Measurements from ENCODE around the gene EMC8.

The EMC8 gene

DNA sequence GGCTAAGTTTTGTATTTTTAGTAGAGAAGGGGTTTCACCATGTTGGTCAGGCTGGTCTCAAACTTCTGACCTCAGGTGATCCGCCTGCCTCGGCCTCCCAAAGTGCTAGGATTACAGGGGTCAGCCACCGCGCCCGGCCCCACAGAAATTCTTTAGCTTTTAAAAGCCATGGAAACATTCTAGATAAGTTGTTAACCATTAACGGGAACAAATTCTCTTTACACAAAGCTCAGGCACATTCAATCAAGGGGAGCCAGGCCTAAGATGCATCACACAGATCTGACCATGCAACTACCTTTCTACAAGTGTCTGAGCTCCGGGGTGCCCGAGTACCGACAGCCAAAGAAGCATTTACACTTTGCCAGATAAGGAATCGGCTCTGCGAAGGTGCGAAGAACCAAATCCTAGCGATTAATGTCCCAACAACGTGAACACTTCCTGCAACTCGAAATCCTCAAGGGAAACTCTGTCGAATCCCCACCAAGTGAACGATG is 1.0 kb downstream of the EMC8 start:
- Histone ChIP-seq H3K4me3 (ENCODE audit: extremely low read depth, insufficient read depth, low read length, poor library complexity, severe bottlenecking) (peak overlapping the region; percentile 97), H3K27ac (ENCODE audit: low read depth, low read length, severe bottlenecking) (no peak overlapping the region), H3K9me3 (ENCODE audit: control insufficient read depth, low read length) (no peaks in the 10 kb centered on the region), H3K4me1 (ENCODE audit: control insufficient read depth, insufficient read depth, low read length, poor library complexity, severe bottlenecking) (peaks cover 12% of the 10 kb centered on the region), H3K36me3 (ENCODE audit: control insufficient read depth, insufficient read depth, low read length) (peaks cover 69% of the 10 kb centered on the region)
- WGBS, 2 experiments (ENCODE audit: insufficient coverage in 2 of 2): 30 to 34% methylated on average over 15 to 16 of the region's 17 CpGs

- peaks cover 69% of the 10 kb centered on the region for H3K36me3 ChIP-seq (ENCODE audit: control insufficient read depth, insufficient read depth, low read length)
- peaks cover 4% of the 10 kb centered on the region for H3K9me3 ChIP-seq (ENCODE audit: control insufficient read depth, low read length)
- WGBS, 2 experiments (ENCODE audit: insufficient coverage in 2 of 2): 90 to 93% methylated on average over 5 to 6 of the region's 7 CpGs
- H3K4me3 ChIP-seq (ENCODE audit: extremely low read depth, insufficient read depth, low read length, poor library complexity, severe bottlenecking): no peak overlapping the region
- peaks cover 12% of the 10 kb centered on the region for H3K4me1 ChIP-seq (ENCODE audit: control insufficient read depth, insufficient read depth, low read length, poor library complexity, severe bottlenecking)
- H3K27ac ChIP-seq (ENCODE audit: low read depth, low read length, severe bottlenecking): no peak overlapping the region
Observed at GRCh38 chr16:85796599-85796998, 2.7 kb downstream of the EMC8 start.

- H3K27ac ChIP-seq (ENCODE audit: low read depth, low read length, severe bottlenecking): no peak overlapping the region
- no peak overlapping the region for H3K4me3 ChIP-seq (ENCODE audit: extremely low read depth, insufficient read depth, low read length, poor library complexity, severe bottlenecking)
- peaks cover 4% of the 10 kb centered on the region for H3K9me3 ChIP-seq (ENCODE audit: control insufficient read depth, low read length)
- WGBS, 2 experiments (ENCODE audit: insufficient coverage in 2 of 2): 96% methylated on average over 6 of the region's 6 CpGs
- peaks cover 12% of the 10 kb centered on the region for H3K4me1 ChIP-seq (ENCODE audit: control insufficient read depth, insufficient read depth, low read length, poor library complexity, severe bottlenecking)
- peaks cover 69% of the 10 kb centered on the region for H3K36me3 ChIP-seq (ENCODE audit: control insufficient read depth, insufficient read depth, low read length)
Observed at GRCh38 chr16:85796152-85796551, 3.2 kb downstream of the EMC8 start.

- H3K27ac ChIP-seq (ENCODE audit: low read depth, low read length, severe bottlenecking): no peak overlapping the region
- 90 to 97% methylated on average over 5 to 8 of the region's 8 CpGs for WGBS, 2 experiments (ENCODE audit: insufficient coverage in 2 of 2)
- no peak overlapping the region for H3K4me3 ChIP-seq (ENCODE audit: extremely low read depth, insufficient read depth, low read length, poor library complexity, severe bottlenecking)
- H3K9me3 ChIP-seq (ENCODE audit: control insufficient read depth, low read length): peaks cover 4% of the 10 kb centered on the region
- H3K36me3 ChIP-seq (ENCODE audit: control insufficient read depth, insufficient read depth, low read length): peaks cover 77% of the 10 kb centered on the region
- peaks cover 3% of the 10 kb centered on the region for H3K4me1 ChIP-seq (ENCODE audit: control insufficient read depth, insufficient read depth, low read length, poor library complexity, severe bottlenecking)
Observed at GRCh38 chr16:85794696-85795095, 4.6 kb downstream of the EMC8 start.

DNA sequence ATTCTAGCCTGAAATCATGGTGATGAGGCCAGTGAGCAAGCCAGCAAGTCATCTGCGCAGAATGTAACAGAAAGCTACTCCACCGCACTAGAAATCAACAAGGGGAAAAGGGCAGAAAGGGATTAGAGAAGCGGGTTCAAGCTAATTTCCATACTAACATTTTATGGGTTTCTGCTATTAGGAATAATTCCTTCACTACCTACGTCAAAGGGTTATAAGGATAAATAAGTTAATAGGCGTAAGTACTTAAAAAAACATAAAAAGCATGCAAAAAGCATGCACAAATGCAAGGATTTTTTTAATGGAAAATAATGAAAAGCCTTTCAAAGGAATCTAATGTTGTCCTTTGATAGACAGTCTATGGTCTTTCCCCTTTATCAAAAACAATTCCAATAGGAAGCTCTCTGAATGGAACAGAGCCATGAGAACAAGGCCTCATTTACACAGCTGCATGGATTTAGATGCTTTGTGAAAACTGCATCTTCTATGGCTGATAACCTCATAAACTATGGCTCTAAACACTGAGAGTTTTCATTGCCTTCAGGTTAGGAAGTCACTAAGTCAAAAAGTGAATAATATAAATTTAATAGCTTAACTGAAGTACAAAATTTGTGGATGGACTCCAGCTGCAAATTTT is 5.6 kb downstream of the EMC8 start:
- peaks cover 4% of the 10 kb centered on the region for H3K9me3 ChIP-seq (ENCODE audit: control insufficient read depth, low read length)
- WGBS, 2 experiments (ENCODE audit: insufficient coverage in 2 of 2): 100% methylated on average over 2 of the region's 5 CpGs; no CpG with 5 or more reads in 1 of the 2 experiments
- no peak overlapping the region for H3K27ac ChIP-seq (ENCODE audit: low read depth, low read length, severe bottlenecking)
- no peak overlapping the region for H3K4me3 ChIP-seq (ENCODE audit: extremely low read depth, insufficient read depth, low read length, poor library complexity, severe bottlenecking)
- H3K4me1 ChIP-seq (ENCODE audit: control insufficient read depth, insufficient read depth, low read length, poor library complexity, severe bottlenecking): peaks cover 3% of the 10 kb centered on the region
- H3K36me3 ChIP-seq (ENCODE audit: control insufficient read depth, insufficient read depth, low read length): peaks cover 80% of the 10 kb centered on the region

GRCh38 chr16:85789773-85790172 is 9.6 kb downstream of the EMC8 start:
- H3K4me1 ChIP-seq (ENCODE audit: control insufficient read depth, insufficient read depth, low read length, poor library complexity, severe bottlenecking): no peaks in the 10 kb centered on the region
- no peak overlapping the region for H3K27ac ChIP-seq (ENCODE audit: low read depth, low read length, severe bottlenecking)
- peaks cover 86% of the 10 kb centered on the region for H3K36me3 ChIP-seq (ENCODE audit: control insufficient read depth, insufficient read depth, low read length)
- 94% methylated on average over 3 of the region's 6 CpGs; no CpG with 5 or more reads in 1 of the 2 experiments for WGBS, 2 experiments (ENCODE audit: insufficient coverage in 2 of 2)
- peaks cover 4% of the 10 kb centered on the region for H3K9me3 ChIP-seq (ENCODE audit: control insufficient read depth, low read length)
- no peak overlapping the region for H3K4me3 ChIP-seq (ENCODE audit: extremely low read depth, insufficient read depth, low read length, poor library complexity, severe bottlenecking)

- peaks cover 4% of the 10 kb centered on the region for H3K9me3 ChIP-seq (ENCODE audit: control insufficient read depth, low read length)
- no peak overlapping the region for H3K4me3 ChIP-seq (ENCODE audit: extremely low read depth, insufficient read depth, low read length, poor library complexity, severe bottlenecking)
- H3K27ac ChIP-seq (ENCODE audit: low read depth, low read length, severe bottlenecking): no peak overlapping the region
- WGBS, 2 experiments (ENCODE audit: insufficient coverage in 2 of 2): 95 to 98% methylated on average over 8 to 9 of the region's 11 CpGs
- no peaks in the 10 kb centered on the region for H3K4me1 ChIP-seq (ENCODE audit: control insufficient read depth, insufficient read depth, low read length, poor library complexity, severe bottlenecking)
- H3K36me3 ChIP-seq (ENCODE audit: control insufficient read depth, insufficient read depth, low read length): peaks cover 84% of the 10 kb centered on the region
Observed at GRCh38 chr16:85788819-85789218, 10.5 kb downstream of the EMC8 start.

- Histone ChIP-seq H3K4me1 (ENCODE audit: control insufficient read depth, insufficient read depth, low read length, poor library complexity, severe bottlenecking) (no peaks in the 10 kb centered on the region), H3K27ac (ENCODE audit: low read depth, low read length, severe bottlenecking) (no peak overlapping the region), H3K4me3 (ENCODE audit: extremely low read depth, insufficient read depth, low read length, poor library complexity, severe bottlenecking) (no peak overlapping the region), H3K9me3 (ENCODE audit: control insufficient read depth, low read length) (no peaks in the 10 kb centered on the region), H3K36me3 (ENCODE audit: control insufficient read depth, insufficient read depth, low read length) (peaks cover 79% of the 10 kb centered on the region)
- WGBS, 2 experiments (ENCODE audit: insufficient coverage in 2 of 2): 93 to 100% methylated on average over 1 to 2 of the region's 2 CpGs
Observed at GRCh38 chr16:85785927-85786326, 13.4 kb downstream of the EMC8 start.

DNA sequence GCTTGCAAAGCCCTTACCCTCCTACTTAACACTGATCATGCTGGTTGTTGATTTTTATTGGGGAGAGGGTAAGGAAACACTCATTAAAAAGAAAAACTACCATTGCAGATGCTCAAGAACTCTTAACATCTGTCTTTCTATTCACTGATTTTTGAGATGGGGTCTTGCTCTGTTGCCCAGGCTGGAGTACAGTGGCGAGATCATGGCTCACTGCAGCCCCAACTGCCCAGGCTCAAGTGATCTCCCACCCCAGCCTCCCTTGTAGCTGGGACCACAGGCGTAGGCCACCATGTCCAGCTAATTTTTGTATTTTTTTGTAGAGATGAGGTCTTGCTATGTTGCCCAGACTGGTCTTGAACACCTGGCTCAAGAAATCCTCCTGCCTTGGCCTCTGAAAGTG is 14.5 kb downstream of the EMC8 start:
- WGBS, 2 experiments (ENCODE audit: insufficient coverage in 2 of 2): 100% methylated on average over 1 to 2 of the region's 2 CpGs
- Histone ChIP-seq H3K9me3 (ENCODE audit: control insufficient read depth, low read length) (no peaks in the 10 kb centered on the region), H3K36me3 (ENCODE audit: control insufficient read depth, insufficient read depth, low read length) (peaks cover 82% of the 10 kb centered on the region), H3K4me3 (ENCODE audit: extremely low read depth, insufficient read depth, low read length, poor library complexity, severe bottlenecking) (no peak overlapping the region), H3K4me1 (ENCODE audit: control insufficient read depth, insufficient read depth, low read length, poor library complexity, severe bottlenecking) (no peaks in the 10 kb centered on the region), H3K27ac (ENCODE audit: low read depth, low read length, severe bottlenecking) (no peak overlapping the region)

GRCh38 chr16:85783441-85783840 is 15.9 kb downstream of the EMC8 start:
- Histone ChIP-seq H3K27ac (ENCODE audit: low read depth, low read length, severe bottlenecking) (no peak overlapping the region), H3K4me3 (ENCODE audit: extremely low read depth, insufficient read depth, low read length, poor library complexity, severe bottlenecking) (no peak overlapping the region), H3K9me3 (ENCODE audit: control insufficient read depth, low read length) (no peaks in the 10 kb centered on the region), H3K4me1 (ENCODE audit: control insufficient read depth, insufficient read depth, low read length, poor library complexity, severe bottlenecking) (no peaks in the 10 kb centered on the region), H3K36me3 (ENCODE audit: control insufficient read depth, insufficient read depth, low read length) (peaks cover 87% of the 10 kb centered on the region)
- WGBS, 2 experiments (ENCODE audit: insufficient coverage in 2 of 2): 95 to 97% methylated on average over 7 to 8 of the region's 8 CpGs

- Histone ChIP-seq H3K27ac (ENCODE audit: low read depth, low read length, severe bottlenecking) (no peak overlapping the region), H3K9me3 (ENCODE audit: control insufficient read depth, low read length) (no peaks in the 10 kb centered on the region), H3K4me1 (ENCODE audit: control insufficient read depth, insufficient read depth, low read length, poor library complexity, severe bottlenecking) (no peaks in the 10 kb centered on the region), H3K36me3 (ENCODE audit: control insufficient read depth, insufficient read depth, low read length) (peaks cover 87% of the 10 kb centered on the region), H3K4me3 (ENCODE audit: extremely low read depth, insufficient read depth, low read length, poor library complexity, severe bottlenecking) (no peak overlapping the region)
- 92 to 96% methylated on average over 5 to 6 of the region's 6 CpGs for whole genome bisulfite sequencing, 2 experiments (ENCODE audit: insufficient coverage in 2 of 2)
Observed at GRCh38 chr16:85782451-85782850, 16.9 kb downstream of the EMC8 start.
